SK-N-SH (cell line): ENCODE measurements around the gene MAP2K4. TPM values are rescaled to one million over a fixed set of nuclear protein-coding genes. Genes with fewer than 3 reads are reported as not detected.
A peak's percentile ranks its signal among the peaks of the same experiment; 100 is the strongest.
"Not testable (repeated sequence)": the region's sequence is repeated elsewhere in the genome, so short reads cannot be mapped to it uniquely, and the experiment has no call there.

Experiments
- CTCF ChIA-PET: fragments of 300-600, 350-600 bp; formaldehyde crosslinking; extraction: SDS; loops from one replicate; lab custom pipeline; 2021; lab: Yijun Ruan, JAX
- POLR2A ChIA-PET: fragments of 350-600 bp; sonication (Branson Sonifier 250); formaldehyde crosslinking; extraction: SDS; loops from one replicate; lab custom pipeline; 2020; ENCODE audit warnings: antibody characterized with exemption, inconsistent platforms; lab: Yijun Ruan, JAX
- DNase-seq: peaks from one replicate; pipeline ENCODE4 v3.0.0; 2012
- H2AFZ ChIP-seq: fragments of 200-600 bp; sonication (generic); 2 replicates; pipeline ENCODE4 v1.8.1; 2016; ENCODE audit warnings: antibody characterized with exemption, mild to moderate bottlenecking, low read depth
- H3F3A ChIP-seq: fragments of 200-600 bp; sonication (generic); replicated peaks from 2 replicates; pipeline ENCODE3; 2016; ENCODE audit warnings: antibody characterized with exemption, mild to moderate bottlenecking; ENCODE audit not compliant: insufficient read depth
- H3K27ac ChIP-seq, 2 experiments: fragments of 200-500 bp in 1 of 2; fragments of 200-600 bp in 1 of 2; sonication (Bioruptor generic) in 1 of 2; sonication (generic), shearing (Covaris generic) in 1 of 2; 2 replicates each; pipeline versions ENCODE4 v1.5.1 to v1.6.1; 2014 to 2016; ENCODE audit warnings: low read depth in 2 of 2, inconsistent platforms in 1 of 2, low read length in 1 of 2, mild to moderate bottlenecking in 1 of 2, mixed read lengths in 1 of 2
- H3K27me3 ChIP-seq: fragments of 200-600 bp; sonication (generic), shearing (Covaris generic); 2 replicates; pipeline ENCODE4 v1.6.1; 2016; ENCODE audit warnings: mixed run types; ENCODE audit not compliant: insufficient read depth
- H3K36me3 ChIP-seq, 2 experiments: fragments of 200-500 bp in 1 of 2; fragments of 200-600 bp in 1 of 2; sonication (Bioruptor generic) in 1 of 2; sonication (generic) in 1 of 2; replicated peaks in 1 of 2; 2 replicates each; pipeline versions ENCODE3 to v1.5.1; 2014 to 2016; ENCODE audit warnings: low read length in 1 of 2, mild to moderate bottlenecking in 1 of 2; ENCODE audit not compliant: insufficient read depth in 2 of 2, control insufficient read depth in 1 of 2
- H3K4me1 ChIP-seq, 2 experiments: fragments of 200-500 bp in 1 of 2; fragments of 200-600 bp in 1 of 2; sonication (Bioruptor generic) in 1 of 2; sonication (generic), shearing (Covaris generic) in 1 of 2; 2 replicates each; pipeline versions ENCODE4 v1.5.1 to v1.6.1; 2014 to 2016; ENCODE audit warnings: low read depth in 1 of 2, low read length in 1 of 2, mixed run types in 1 of 2; ENCODE audit not compliant: insufficient read depth in 2 of 2, control insufficient read depth in 1 of 2
- H3K4me2 ChIP-seq: fragments of 200-600 bp; sonication (generic), shearing (Covaris generic); 2 replicates; pipeline ENCODE4 v1.6.1; 2017; ENCODE audit warnings: mixed run types
- H3K4me3 ChIP-seq, 2 experiments: fragments of 200-500 bp in 1 of 2; fragments of 200-600 bp in 1 of 2; sonication (Bioruptor generic) in 1 of 2; sonication (generic), shearing (Covaris generic) in 1 of 2; 2 replicates each; pipeline versions ENCODE4 v1.5.1 to v1.8.1; 2014 to 2016; ENCODE audit warnings: low read depth in 2 of 2, inconsistent platforms in 1 of 2, low read length in 1 of 2, mild to moderate bottlenecking in 1 of 2, mixed read lengths in 1 of 2, moderate library complexity in 1 of 2
- H3K79me2 ChIP-seq: fragments of 200-600 bp; sonication (generic); 2 replicates; pipeline ENCODE4 v1.8.1; 2017; ENCODE audit warnings: mild to moderate bottlenecking; ENCODE audit not compliant: insufficient read depth
- H3K9ac ChIP-seq: fragments of 200-600 bp; sonication (generic); 2 replicates; pipeline ENCODE4 v1.6.1; 2017; ENCODE audit warnings: mixed run types
- H3K9me2 ChIP-seq: fragments of 200-600 bp; sonication (generic); 2 replicates; pipeline ENCODE4 v1.6.1; 2017; ENCODE audit warnings: mixed run types
- H3K9me3 ChIP-seq: fragments of 200-600 bp; sonication (generic); 2 replicates; pipeline ENCODE4 v1.6.1; 2017; ENCODE audit warnings: mixed run types, mild to moderate bottlenecking, moderate library complexity
- H4K20me1 ChIP-seq: fragments of 200-600 bp; sonication (generic); 2 replicates; pipeline ENCODE4 v1.6.1; 2017; ENCODE audit warnings: mild to moderate bottlenecking, mixed run types; ENCODE audit not compliant: insufficient read depth
- CHD2 ChIP-seq: fragments of 150-350 bp; IDR thresholded peaks from 2 replicates; pipeline ENCODE4 v1.6.1; 2018; ENCODE audit warnings: low read length; ENCODE audit not compliant: partially characterized antibody
- FOSL2 ChIP-seq: IDR thresholded peaks from 2 replicates; pipeline ENCODE4 v1.4.0; 2012; ENCODE audit warnings: low read depth, mild to moderate bottlenecking, moderate library complexity, borderline replicate concordance
- FOXM1 ChIP-seq: IDR thresholded peaks from 2 replicates; pipeline ENCODE4 v1.4.0; 2012; ENCODE audit warnings: low read depth, mild to moderate bottlenecking
- MAX ChIP-seq: IDR thresholded peaks from 2 replicates; pipeline ENCODE4 v1.4.0; 2012; ENCODE audit warnings: low read depth
- PBX3 ChIP-seq: IDR thresholded peaks from 2 replicates; pipeline ENCODE4; 2012
- USF1 ChIP-seq: IDR thresholded peaks from 2 replicates; pipeline ENCODE4 v1.4.0; 2012; ENCODE audit warnings: low read depth, borderline replicate concordance
- USF2 ChIP-seq: fragments of 150-350 bp; IDR thresholded peaks from 2 replicates; pipeline ENCODE4 v1.6.1; 2017; ENCODE audit warnings: antibody characterized with exemption, low read length, low read depth, borderline replicate concordance
- ZBTB33 ChIP-seq: IDR thresholded peaks from 2 replicates; pipeline ENCODE4 v1.4.0; 2012; ENCODE audit warnings: low read depth, borderline replicate concordance
- WGBS: methylation state at CpG from one replicate; pipeline ENCODE4 v1.1.6; 2017; ENCODE audit warnings: low lambda C conversion rate; 5-methylcytosine and 5-hydroxymethylcytosine counted together
- polyA plus RNA-seq, 3 experiments: library from polyadenylated mRNA; depleted of rRNA; stranded (reverse); fragments of >200 nt; gene quantifications; 2 replicates each; pipeline ENCODE4 v1.2.3, GENCODE V29; 2012

MAP2K4 gene
- polyA plus RNA-seq, 1 of the 3 experiments (the other 2 are of a cell fraction), result 10.6 TPM

- TF ChIP-seq USF2 (no peak), FOXM1 (no peak), USF1 (no peak), FOSL2 (no peak), ZBTB33 (no peak), PBX3 (0 out of 2 replicates have a peak, but pooled peaks have one; percentile 10), CHD2 (peak; percentile 8), MAX (no peak; the same call in 1 of the 2 replicates)
These were observed at the start of gene MAP2K4 (continued) for GRCh38 chr17:12020642-12021622.

- H3K36me3 ChIP-seq, H3K4me3 ChIP-seq, H2AFZ ChIP-seq, H3K9me3 ChIP-seq, POLR2A ChIA-PET, H3K9me2 ChIP-seq, H4K20me1 ChIP-seq, H3K27me3 ChIP-seq, H3K79me2 ChIP-seq, H3K4me2 ChIP-seq, H3K9ac ChIP-seq, H3K27ac ChIP-seq, CTCF ChIA-PET, H3K4me1 ChIP-seq, H3F3A ChIP-seq, DNase-seq: not testable (repeated sequence)
- WGBS, result 75% methylated on average over 19 of the region's 19 CpGs
These were observed 47.9 kb upstream of the MAP2K4 start for GRCh38 chr17:11972741-11973140.
